GM19193 (cell line): Measurements from ENCODE around the gene NAE1.

ENCODE experiments used
- POLR2A ChIP-seq: IDR thresholded peaks from 4 replicates; pipeline ENCODE4 v1.6.1; 2011; ENCODE audit not compliant: insufficient read depth, insufficient read length; ENCODE audit errors: extremely low read depth

Gene NAE1

GRCh38 chr16:66842765-66843164, 12.0 kb upstream of the NAE1 start:
- no peak for TF ChIP-seq POLR2A

- no peak for TF ChIP-seq POLR2A
Measured at GRCh38 chr16:66841366-66841765, 10.6 kb upstream of the NAE1 start.

GRCh38 chr16:66840883-66841282, 10.1 kb upstream of the NAE1 start:
- no peak for TF ChIP-seq POLR2A

GRCh38 chr16:66834746-66835145, 4.0 kb upstream of the NAE1 start:
- TF ChIP-seq POLR2A: no peak

GRCh38 chr16:66832661-66833305, 2.0 kb upstream of the NAE1 start:
- no peak for TF ChIP-seq POLR2A

GRCh38 chr16:66832190-66832589, 1.4 kb upstream of the NAE1 start:
- TF ChIP-seq POLR2A: no peak

GRCh38 chr16:66824006-66824405, 6.8 kb downstream of the NAE1 start:
- TF ChIP-seq POLR2A: no peak

- no peak for TF ChIP-seq POLR2A
Measured at GRCh38 chr16:66814734-66815133, 16.0 kb downstream of the NAE1 start.

GRCh38 chr16:66811043-66811442, 19.7 kb downstream of the NAE1 start:
- no peak for TF ChIP-seq POLR2A

- no peak for TF ChIP-seq POLR2A
Measured at GRCh38 chr16:66810391-66810790, 20.4 kb downstream of the NAE1 start.

GRCh38 chr16:66809765-66810164, 21.0 kb downstream of the NAE1 start:
- TF ChIP-seq POLR2A: no peak

GRCh38 chr16:66802159-66802558, 28.6 kb downstream of the NAE1 start:
- no peak for TF ChIP-seq POLR2A

GRCh38 chr16:66801320-66802105, 29.3 kb downstream of the NAE1 start, which contains the start of gene TERB1:
Gene TERB1, minus strand, starts transcription at chr16:66801584. Its CDS starts 4,786 bp downstream, at chr16:66796798.
- no peak for TF ChIP-seq POLR2A

GRCh38 chr16:66800856-66801255, 29.9 kb downstream of the NAE1 start:
- no peak for TF ChIP-seq POLR2A

GRCh38 chr16:66798161-66798560, 32.6 kb downstream of the NAE1 start:
- TF ChIP-seq POLR2A: no peak

GRCh38 chr16:66790130-66790733, 40.5 kb downstream of the NAE1 start:
- no peak for TF ChIP-seq POLR2A
